ENCODE measurements around the gene RAE1. TPM values are rescaled to one million over a fixed set of nuclear protein-coding genes. Genes with fewer than 3 reads are reported as not detected.

RAE1 gene, protein sequence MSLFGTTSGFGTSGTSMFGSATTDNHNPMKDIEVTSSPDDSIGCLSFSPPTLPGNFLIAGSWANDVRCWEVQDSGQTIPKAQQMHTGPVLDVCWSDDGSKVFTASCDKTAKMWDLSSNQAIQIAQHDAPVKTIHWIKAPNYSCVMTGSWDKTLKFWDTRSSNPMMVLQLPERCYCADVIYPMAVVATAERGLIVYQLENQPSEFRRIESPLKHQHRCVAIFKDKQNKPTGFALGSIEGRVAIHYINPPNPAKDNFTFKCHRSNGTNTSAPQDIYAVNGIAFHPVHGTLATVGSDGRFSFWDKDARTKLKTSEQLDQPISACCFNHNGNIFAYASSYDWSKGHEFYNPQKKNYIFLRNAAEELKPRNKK
- total RNA-seq = 28.9 and 42.8 TPM in 2 replicates

DNA sequence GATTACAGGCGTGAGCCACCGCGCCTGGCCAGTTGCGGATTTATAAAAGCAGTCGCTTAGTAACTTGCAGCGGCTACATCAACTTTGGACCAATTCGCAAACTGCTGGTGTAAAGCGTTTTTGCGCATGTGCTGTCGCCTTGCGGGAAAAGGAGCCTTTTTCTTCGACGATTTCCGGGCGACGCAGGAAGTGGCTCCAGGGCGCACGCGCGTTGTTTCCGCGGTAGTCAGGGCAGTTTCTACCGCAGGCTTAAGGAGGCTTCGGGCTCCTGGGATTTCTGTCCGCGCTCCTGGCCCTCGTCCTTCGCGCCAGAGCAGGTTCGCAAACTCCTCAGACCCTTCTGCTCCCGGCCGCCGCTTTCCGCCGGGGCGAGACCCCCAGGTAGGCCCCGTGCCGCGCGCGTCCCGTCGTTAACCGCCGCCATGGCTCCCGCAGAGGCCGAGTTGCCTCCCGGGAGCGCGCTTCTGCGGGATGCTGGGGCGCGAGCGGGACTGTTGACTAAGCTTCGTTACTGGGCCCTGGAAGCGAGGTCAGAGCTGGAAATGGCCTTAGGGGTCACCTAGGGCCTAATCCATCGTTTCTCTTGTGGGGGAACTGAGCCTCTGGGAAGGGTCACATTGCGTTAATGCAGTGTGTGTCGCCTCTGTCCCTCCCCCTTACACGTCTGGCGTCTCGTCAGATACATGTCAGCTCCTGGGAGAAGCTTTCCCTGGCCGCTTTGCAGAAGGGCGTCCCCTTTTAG lies at the start of gene RAE1:
Gene RAE1 (plus strand): TSS at position 214 of the 742 bp plus-strand sequence. CDS start 2,784 bp downstream, outside the sequence.
- DNase-seq (ENCODE audit: low read depth, low spot score) = peak; percentile 73

DNA sequence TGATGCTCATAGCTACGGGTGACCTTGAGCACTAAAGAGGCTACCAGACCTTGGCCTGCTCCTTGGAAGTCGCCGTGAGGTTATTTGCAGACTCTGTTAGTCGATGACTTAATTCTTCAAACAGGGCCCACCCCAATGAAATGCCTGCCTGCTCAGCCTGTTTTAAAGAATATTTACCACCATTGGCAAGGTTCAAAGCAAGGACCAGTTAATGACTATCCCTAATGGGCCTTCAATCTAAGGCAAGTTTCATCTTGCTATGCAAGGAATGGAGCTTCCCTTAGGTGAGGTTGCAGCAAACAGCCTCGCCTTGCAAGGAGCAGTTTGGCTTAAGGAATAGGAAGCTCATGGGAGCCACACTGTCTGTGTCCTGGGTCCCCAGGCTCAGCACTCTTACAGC lies 44.3 kb upstream of the RAE1 start:
- no peak for DNase-seq (ENCODE audit: low read depth, low spot score)

DNA sequence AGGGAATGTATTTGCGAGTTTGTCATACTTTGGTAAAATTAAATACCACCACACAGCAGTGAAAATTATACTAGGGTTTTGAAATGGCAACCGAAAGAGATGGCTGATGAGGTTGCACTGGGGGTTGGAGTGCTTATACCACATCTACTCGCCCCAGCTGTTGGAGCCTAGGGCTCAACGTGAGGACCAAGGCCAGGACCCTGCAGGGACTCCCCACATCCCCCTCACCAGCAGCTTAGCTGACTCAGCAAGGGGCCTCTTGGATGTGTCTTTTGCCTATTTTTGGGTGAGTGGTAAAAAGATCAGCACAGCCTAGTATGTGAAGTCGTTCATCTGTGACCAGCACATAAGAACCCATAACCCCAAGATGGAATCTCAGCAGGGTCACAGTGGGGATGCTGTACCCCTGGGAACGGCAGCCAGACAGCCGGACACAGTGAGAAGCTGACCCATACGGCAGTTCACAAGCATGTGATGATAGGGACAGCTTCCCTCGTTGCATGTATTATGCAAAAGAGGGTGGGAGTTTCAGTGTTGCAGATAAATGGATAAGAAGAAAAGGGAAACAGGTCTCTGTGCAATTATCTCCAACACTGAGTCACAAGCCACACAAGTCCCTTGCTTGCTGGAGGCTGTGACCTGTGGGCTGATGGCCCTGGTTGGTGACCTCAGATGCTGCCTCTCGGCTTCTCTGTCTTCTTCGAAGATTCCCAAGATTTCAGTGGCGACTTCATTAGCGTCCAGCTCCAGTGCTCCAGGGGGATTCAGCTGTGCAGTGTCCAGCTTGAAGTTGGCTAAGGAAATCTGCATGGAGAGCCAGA lies 42.4 kb upstream of the RAE1 start:
- no peak for DNase-seq (ENCODE audit: low read depth, low spot score)

DNA sequence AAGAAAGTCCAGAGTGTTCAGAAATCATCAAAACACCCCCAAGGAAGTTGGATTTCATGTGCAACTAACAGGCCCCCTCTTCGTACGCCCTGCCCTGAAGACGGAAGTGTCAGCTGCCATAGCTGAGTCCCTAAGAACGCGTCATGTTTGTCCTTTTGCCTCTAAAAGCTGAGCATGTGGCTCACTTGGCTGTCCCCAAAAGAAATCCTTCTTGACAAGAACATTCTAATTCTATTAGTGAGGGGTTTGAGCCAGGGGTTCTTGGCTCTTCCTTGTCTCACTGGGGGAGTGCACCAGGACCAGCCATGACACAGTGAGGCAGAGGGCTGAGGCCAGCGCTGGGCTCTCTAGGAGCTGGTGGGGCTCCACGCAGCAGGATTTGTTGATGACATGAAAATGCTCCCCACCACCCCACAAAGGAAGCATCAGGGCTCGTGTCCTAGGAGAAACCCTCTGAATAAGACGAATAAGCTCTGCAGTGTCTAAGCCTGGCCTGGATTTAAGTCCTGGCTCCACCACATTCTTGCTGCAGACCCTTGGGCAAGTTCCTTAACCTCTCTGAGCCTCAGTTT lies 41.4 kb upstream of the RAE1 start:
- no peak for DNase-seq (ENCODE audit: low read depth, low spot score)

DNA sequence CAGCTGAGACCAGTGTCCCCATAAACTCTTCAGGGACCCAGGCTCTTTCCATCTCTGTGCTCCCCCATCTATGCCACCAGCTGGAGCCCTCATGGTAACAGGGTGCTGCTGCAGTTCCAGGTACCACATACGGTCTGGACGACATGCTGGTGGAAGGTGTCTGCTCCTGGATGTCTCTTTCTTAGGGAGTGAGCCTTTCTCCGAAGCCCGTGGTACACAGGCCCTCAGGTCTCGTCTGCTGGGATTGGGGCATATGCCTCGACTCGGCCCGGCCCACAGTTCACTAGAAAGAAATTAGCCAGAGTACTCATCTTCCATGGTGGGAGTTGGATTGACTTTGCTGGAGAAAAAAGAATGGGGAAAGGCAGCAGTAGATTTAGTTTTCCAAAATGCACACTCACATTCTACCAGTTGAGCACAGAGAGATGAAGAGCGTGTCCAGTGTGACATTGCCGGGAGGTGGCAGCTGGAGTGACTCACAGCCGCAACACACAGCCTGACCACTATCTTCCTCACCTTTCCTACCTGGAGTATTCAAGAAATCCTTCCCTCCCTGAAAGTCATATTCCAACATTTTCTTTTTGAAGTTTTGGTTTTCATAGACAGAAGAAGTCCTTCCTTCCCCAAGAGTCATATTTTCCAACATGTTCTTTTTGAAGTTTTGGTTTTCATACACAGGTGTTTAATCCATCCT lies 40.1 kb upstream of the RAE1 start:
- no peak for DNase-seq (ENCODE audit: low read depth, low spot score)

DNA sequence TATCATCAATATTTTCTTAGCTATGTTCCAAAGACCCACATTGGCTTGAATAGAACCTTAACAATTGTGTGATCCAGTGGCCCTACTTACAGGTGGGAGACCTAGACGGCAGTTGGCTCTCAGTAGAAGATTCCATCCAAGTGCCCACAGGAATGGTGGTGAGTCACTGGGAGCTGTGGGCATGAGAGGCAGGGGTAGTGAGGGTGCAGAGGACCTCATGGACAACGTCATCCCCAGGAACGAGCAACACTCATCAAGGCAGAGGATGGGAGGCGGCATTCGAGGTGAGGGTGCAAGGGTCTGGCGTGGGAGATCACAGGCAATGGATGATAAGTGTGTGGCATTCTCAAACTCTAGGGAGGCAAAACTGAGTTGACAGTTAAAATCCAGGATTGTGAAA lies 38.9 kb upstream of the RAE1 start:
- no peak for DNase-seq (ENCODE audit: low read depth, low spot score)

DNA sequence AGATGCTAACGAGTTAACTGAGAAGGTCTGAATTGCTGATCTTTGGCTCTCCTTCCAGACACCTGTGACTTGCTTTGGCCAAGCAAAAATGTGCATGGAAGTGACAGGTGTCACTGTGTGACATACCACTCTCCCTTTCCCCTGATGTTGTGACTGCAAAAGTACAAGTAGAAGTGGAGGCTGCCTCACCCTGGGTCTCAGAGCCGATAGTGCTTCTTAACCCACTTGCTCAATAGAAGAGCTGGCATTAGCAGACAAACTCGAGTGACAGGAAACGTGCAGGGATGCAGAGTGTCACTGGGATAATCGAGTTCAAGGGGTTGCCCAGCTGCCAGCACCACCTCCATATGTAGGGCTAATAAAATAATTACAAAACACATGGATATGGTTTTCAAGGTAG lies 37.8 kb upstream of the RAE1 start:
- no peak for DNase-seq (ENCODE audit: low read depth, low spot score)

DNA sequence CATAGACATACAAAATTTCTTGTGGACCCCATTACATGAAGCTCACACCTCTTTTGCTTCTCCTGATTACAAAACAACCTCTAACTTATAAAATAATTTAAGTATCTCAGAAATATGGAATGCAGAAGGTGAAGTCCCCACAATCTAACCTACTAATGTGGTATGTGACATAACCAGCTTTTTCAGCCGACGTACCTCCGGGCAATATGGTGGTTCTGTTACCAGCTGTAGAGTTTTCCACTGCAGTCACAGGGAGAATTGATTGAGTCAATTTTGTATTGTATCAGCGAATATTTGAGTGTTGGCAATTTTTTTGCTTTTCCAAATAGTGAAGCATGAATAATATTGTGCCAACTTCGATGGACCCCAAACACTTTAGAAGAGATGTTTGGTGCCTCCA lies 37.1 kb upstream of the RAE1 start:
- DNase-seq (ENCODE audit: low read depth, low spot score) = no peak

DNA sequence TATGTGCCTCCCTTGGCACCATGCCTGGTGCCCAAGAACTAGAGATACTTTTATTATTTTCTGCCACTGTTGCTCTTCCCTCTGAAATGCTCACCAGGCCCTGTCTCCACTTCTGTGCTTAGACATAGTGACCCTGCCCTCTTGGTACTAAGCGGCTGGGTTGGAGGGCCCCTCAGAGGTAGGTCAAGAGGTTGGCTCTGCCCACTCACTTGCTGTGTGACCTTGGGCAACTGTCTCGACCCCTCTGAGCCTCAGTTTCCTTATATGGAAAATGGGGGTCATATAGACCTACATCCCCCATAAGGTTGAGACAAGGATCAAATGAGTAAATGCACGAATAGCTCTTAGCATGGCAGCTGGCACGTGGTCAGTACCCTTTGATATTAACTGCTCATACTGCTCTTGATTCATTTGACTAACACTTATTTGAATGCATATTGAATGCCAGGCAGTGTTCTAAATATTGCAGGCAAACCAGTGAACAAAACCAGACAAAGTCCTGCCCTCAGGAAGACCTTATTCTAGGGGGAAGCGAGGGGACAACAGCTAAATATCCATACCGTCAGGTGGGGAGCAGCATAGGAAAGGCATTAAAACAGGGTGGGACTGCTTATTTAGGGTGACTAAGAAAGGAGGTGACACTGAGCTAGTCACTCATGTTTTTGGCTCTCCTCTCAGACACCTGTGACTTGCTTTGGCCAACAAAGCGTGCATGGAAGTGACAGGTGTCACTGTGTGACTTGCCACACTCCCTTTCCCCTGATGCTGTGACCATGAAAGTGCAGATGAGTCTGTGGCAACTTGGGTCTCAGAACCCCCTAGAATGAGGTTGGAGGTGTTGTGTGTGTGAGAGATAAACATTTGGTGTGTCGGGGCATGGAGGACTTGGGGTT lies 35.7 kb upstream of the RAE1 start:
- no peak for DNase-seq (ENCODE audit: low read depth, low spot score)

DNA sequence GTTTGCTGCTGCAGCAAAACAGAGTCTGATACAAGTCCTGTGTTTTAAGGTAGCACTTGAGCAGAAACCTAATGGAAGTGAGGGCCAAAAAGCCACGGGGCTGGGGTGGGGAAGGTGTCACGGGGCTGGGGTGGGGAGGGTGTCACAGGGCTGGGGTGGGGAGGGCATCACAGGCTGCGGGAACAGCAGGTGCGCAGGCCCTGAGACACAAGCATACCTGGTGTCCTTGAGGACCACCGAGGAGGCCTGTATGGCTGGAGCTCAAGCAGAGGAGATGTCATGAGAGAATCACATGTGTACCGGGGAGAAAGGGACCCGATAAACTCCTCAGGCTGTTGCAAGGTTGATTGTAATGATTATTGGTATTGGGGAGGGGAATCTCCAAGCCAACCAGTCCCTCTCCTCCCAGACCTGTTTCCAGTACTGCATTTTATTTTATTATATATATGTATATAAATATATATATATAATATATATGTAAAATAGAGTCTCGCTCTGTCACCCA lies 35.0 kb upstream of the RAE1 start:
- DNase-seq (ENCODE audit: low read depth, low spot score) = no peak

DNA sequence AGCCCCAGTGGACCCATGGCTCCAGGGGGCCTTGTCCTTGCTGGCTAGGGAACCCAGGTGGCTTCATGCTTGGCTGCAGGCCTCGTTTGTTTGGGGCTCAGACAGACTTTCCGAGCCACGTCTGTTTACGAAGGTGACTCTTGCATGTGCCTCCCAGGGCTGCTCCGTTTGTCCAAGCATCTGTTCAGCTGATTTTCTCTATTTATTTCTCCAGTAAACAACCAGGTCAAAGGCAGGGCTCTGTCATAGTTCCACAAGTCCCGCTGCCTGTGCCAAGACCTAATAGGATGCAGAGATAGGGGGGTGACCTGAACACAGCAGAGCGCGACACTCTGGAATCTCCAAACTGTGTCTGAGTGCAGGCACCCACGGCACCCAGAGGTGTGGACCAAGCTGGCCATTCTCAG lies 34.3 kb upstream of the RAE1 start:
- DNase-seq (ENCODE audit: low read depth, low spot score) = no peak

DNA sequence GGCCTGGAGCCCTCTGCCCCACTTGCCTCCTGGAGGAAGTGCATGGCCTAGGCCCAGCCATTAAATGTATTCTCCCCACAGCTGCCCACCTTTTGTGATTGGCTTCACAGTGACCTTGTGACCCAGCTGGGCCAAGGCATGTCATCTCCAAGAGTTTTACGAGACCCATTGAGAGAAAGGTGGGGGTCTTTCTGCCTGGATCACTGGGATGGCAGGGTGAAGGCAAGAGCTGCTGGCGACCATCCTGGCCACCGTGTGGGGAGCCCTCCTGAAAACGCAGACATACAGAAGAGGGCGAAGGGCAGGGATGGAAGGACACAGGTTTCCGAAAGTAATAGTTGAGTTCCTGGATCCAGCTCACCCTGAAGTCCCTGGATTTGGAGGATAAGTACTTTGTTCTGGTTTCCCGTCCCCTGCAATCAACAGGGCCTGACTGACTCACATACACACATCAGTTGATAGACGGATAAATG lies 33.7 kb upstream of the RAE1 start:
- DNase-seq (ENCODE audit: low read depth, low spot score) = no peak

DNA sequence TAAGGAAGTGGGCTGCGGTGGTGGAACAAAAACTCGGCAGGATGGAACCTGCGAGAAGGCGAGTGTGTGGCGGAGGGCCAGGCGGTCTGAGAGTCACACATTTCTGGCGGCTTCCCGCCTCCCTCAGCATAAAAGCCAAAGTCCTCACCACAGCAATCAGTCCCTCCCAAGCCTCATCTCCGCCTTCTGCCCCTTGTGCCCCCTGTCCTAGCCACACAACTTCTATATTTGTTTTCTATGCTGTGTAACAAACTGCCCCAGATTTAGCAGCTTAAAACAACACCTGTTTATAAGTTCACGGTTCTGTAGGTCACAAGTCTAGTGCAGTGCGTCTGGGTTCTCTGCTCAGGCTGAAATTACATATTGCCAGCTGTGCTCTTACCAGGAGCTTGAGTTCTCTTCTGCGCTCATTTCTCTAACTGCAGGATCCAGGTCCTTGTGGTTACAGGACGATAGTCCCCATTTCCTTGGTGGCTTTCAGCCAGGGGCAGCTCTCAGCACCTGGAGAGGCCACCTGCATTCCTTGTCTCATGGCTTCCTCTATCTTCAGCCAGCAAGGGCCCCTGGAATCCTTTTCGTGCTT lies 33.2 kb upstream of the RAE1 start:
- no peak for DNase-seq (ENCODE audit: low read depth, low spot score)

DNA sequence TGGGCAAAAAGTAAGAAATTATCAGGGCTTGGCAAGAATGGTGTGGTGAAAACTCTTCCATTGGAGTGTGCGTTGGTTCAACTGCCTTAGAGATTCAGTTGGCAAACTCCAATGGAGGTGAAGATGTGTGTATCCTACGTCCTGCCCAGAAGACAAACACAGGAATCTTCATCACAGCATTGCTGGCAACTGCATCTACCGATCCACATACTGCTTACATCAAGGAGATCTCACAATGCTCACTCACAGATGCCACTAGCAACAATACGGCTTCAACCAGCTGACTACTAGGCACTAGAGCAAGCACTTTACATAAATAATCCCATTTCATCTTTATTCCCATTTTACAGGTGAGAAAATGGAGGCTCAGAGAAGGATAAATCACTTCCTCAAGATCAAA lies 31.5 kb upstream of the RAE1 start:
- no peak for DNase-seq (ENCODE audit: low read depth, low spot score)

DNA sequence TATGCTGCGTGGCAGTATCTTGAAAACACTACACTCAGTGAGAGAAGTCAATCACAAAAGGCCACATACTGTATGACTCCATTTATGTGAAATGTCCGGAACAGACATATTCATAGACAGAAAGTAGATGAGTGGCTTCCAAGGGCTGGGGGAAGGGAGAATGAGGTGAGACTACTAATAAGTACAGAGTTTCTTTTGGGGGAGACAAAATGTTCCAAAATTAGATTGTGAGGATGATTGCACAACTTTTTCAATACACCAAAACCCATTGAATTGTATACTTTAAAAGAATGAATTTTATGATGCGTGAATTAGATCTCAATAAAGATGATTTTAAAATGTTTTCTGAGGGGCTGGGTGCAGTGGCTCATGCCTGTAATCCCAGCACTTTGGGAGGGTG lies 30.7 kb upstream of the RAE1 start:
- no peak for DNase-seq (ENCODE audit: low read depth, low spot score)

DNA sequence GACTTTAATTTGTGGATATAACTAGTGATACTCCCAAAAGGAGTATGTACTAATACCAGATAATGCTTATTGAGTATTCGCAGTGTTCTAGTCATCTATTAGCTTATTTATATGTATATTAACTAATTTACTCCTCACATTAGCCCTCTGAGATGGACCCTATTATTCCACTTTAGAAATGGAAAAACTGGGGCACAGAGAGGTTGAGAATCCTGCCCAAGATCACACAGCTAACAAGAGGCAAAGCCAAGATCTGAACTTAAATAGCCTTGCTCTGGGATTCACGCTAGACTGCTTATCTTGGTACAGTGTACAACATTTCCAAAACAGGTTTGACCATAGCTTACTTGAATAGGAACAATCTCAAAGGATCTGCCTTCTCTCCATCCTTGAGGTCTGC lies 29.9 kb upstream of the RAE1 start:
- no peak for DNase-seq (ENCODE audit: low read depth, low spot score)

DNA sequence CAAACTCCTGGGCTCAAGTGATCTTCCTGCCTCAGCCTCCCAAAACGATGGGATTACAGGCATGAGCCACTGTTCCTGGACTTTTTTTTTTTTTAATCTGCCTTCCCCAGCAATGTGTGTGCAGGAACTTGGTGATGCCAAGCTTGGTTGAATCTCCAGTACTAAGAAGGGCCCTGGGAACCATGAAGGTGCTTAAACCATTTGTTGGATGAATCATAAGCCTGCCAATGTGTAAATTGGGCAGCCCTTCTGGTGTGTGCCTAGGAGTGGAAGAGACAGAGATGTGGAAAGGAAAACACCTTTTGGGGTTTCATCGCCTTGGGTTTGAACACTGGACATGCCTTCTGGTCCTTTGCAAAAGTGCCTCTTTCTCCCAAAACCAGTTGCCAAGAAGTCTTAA lies 28.6 kb upstream of the RAE1 start:
- no peak for DNase-seq (ENCODE audit: low read depth, low spot score)

DNA sequence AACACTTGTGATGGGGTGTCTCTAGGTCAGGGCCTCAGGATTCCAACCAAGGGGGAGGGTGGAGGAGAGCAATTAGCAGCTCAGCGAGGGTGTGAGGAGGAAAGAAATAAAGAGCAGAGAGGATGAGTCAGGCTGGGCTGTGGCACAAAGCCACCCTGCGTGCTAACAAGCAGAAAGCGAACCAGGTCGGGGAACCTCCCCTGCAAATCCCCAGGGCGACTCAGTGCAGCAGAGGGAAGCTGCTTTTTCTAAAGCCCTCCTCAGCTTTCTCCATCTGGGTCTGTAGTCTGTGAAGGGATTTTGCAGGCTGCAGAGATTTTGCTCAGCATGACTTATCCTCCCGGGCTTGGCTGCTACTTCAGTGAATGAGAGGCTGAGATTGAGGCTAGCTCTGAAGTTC lies 28.0 kb upstream of the RAE1 start:
- no peak for DNase-seq (ENCODE audit: low read depth, low spot score)

DNA sequence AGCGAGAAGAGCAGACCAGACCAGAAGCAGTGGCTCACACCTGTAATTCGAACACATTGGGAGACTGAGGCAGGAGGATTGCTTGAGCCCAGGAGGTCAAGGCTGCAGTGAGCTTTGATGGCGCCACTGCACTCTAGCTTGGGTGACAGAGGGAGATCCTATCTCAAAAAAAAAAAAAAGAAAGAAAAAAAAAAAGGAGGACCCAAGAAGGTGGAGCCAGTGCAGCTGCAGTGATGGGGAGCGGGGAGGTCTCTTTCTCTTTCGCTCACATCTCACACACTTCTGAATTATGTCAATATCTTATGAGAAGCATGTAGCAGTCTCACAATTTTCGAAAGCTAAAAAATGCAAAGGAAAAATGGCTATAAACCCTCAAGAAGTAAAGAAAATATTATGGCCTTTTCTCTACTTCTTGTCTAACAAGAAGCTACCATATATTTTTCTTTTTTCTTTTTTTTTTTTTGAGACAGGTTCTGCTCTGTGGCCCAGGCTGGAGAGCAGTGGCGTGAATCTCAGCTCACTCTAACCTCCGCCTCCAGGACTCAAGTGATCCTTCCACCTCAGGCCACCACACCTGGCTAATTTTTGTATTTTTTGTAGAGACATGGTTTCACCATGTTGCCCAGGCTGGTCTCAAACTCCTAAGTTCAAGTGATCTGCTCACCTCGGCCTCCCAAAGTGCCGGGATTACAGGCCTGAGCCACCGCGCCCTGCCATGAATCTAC lies 25.3 kb upstream of the RAE1 start:
- no peak for DNase-seq (ENCODE audit: low read depth, low spot score)
